ENCODE data around the gene LRRC75A.
"Not testable (repeated sequence)": the region's sequence is repeated elsewhere in the genome, so short reads cannot be mapped to it uniquely, and the experiment has no call there.

The LRRC75A gene

DNA sequence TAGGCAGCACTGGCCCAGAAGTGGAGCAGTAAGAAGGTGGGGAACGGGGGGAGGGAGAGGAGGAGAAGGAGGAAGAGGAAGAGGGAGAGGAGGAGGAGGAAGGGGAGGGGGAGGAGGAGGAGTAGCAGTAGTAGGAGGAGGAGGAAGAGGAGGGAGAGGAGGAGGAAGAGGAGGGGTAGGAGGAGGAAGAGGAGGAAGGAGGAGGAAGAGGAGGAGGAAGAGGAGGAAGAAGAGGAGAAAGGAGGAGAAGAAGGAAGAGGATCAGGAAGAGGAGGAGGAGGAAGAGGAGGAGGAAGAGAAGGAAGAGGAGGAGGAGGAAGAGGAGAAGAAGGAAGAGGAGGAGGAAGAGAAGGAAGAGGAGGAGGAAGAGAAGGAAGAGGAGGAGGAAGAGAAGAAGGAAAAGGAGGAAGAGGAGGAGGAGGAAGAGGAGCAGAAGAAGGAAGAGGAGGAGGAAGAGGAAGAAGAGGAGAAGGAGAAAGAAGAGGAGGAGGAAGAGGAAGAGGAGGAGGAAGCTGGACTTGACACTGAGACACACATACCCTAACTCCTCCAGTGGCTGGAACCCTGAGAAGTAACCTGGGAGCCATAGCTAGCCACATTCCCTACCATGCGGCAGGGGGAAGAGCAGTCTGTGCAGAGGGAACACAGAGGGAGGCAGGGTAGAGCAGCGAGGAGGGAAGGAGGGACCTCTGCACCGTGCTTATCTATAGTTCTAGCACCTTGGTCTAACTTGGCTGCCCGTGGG lies 35.8 kb downstream of the LRRC75A start:
- no peak for DNase-seq

- no peak for DNase-seq
Observed at GRCh38 chr17:16453493-16453851, 38.5 kb downstream of the LRRC75A start.

GRCh38 chr17:16452268-16452667 lies 39.7 kb downstream of the LRRC75A start:
- DNase-seq = not testable (repeated sequence)

- no peak for DNase-seq
Observed at GRCh38 chr17:16450028-16450427, 42.0 kb downstream of the LRRC75A start.

DNA sequence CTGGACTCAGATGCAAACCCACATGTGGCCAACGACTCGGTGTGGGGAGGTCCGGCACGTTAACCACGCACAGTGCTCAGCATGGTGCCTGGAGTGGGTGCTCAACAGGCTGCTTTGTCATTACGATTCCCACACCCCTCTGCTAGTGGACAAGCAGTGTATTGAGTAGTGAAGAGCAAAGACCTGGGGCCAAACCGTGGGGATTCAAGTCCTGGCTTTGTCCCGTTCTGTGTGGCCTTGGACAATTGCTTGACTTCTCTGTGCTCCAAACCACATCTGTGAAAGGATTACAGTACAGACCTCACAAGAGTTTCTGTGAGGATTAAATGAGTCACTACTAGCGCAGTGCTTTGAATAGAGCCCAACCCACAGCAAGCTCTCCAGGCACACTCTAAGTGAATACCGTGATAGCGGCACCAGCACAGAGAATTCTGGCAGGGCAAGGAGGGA lies 42.8 kb downstream of the LRRC75A start:
- no peak for DNase-seq

- no peak for DNase-seq
Observed at GRCh38 chr17:16448490-16448889, 43.5 kb downstream of the LRRC75A start.

DNA sequence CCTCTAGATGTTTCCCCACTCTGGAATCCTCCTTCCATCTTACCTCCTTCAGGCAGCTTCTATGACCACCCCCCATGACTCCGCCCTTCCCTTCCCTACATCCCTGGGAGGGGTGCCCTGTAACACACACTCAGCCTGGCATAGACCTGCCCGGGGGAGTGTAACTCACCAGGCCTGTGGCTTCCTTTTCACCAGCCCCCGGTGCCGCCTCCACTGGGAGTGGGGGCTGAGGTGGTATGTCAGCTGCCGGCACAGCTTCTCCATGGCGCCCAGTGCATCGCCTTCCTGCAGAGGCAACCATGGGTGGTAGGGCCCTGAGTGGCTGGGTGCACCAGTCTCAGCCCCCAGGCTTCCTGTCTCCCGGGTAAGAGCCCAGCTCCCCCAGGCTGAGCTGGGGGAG lies 44.3 kb downstream of the LRRC75A start:
- no peak for DNase-seq

- DNase-seq = no peak
Observed at GRCh38 chr17:16446338-16446983, 45.5 kb downstream of the LRRC75A start.

GRCh38 chr17:16444258-16444886 lies 47.6 kb downstream of the LRRC75A start:
- DNase-seq = peak in 1 of 51 donors; percentile 22

DNA sequence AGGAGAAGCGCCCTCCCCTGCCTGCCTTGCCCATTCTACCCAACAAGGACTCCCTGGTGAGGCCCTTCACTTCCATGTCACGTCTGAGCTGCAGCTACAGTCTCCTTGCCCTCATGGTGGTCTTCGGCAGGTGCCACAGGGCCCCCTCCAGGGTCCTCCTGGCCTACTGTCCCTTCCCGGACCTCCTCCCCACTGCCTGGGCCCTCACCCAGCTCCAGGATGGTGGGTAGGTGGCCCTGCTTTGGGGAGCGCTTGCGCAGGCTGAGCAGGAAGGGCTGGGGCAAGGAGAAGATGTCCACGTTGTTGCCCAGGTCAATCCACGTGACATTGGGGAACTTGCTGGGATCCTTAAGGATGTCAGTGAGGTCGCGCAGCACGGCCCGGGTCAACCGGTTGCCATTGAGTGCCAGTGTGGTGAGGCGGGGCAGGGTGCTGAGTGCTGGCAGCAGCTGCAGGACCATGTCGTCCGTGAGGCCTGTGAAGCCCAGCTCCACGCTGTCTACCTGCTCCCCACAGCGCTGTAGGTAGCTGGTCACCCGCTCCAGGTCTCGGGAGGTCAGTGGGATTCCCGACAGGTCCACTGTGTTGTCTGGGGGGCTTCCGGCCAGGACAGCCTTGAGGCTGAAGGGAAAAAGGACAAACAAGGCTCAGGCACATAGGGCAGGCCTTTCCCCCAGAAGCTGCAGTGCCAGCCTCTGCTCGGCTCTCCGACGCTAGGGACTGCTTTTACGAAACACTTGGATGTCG lies 48.3 kb downstream of the LRRC75A start:
- DNase-seq = no peak

DNA sequence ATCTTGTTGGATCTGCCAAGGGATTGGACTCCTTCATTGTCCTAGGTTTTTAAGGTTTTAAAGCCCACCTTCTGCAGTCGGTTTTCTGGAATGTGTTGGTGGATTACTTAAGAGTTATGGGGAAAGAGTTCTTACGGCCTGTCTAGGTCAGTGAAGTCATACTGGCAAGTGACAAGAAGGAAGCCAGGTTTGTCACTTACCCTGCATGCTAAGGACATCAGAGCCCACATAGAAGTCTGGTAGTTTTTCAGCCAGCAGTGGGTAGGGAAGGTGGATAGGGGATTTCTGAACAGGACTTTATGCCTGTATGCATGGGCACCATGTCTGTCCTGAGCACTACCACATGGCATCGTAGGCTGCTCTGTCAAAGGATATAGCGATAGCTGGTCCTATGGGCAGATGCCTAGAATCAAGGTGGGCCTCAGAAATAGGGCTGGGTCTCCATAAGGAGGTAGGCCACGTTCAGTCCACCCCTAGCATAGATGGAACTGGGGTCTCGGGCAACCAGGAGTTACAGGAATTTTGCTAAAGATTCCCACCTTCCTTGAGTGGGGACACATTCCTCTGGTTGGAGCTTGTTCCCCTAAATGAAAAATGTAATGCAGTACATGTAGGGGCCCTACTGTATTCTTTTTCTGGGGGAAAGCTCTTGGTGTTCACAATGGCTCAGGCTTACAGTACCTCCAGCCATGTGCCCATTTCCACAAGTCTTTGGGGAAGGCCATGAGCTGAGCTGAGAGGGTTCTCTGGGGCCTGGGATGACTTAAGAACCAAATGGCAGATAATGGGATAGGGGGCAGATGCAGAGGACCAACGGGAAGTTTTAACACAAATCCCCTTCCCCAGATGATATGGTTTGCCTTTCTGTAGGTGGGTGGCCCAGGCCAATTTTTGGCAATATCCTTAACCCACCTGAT lies 49.1 kb downstream of the LRRC75A start:
- DNase-seq = no peak

DNA sequence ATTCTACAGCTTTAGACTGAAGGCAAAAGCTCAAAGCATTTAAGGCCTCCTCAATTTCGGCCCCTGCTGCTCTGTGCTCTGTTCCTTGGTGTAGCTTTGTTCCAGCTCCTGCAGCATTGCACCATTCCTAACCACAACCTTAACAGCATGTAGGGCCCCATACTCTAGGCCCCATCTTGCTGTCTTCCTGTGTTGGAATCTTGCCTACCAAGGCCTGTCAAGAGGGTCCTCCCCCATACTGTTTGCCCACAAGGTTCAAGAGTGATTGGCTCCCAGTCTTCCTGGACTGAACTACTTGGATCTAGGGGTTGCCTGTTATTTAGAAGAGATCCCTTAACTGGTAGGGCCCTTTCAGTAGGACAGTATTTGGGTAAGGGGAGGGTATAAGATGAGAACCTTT lies 49.9 kb downstream of the LRRC75A start:
- no peak for DNase-seq

GRCh38 chr17:16440901-16441629 lies 50.9 kb downstream of the LRRC75A start:
- DNase-seq = no peak

DNA sequence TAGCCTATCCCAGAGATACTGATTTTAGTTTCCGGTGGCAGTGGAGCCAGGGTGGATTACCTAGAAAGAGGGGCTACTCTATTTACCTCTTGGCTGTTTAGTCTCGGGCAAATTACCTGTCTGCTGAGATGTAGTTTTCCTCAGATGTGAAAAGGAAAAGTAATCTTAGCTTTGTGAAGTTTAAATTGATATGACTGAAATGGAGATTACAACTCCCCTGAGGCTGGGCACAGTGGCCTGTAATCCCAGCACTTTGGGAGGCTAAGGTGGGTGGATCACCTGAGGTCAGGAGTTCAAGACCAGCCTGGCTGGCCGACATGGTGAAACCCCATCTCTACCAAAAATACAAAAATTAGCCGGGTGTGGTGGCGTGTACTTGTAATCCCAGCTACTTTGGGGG lies 51.6 kb downstream of the LRRC75A start:
- DNase-seq = not testable (repeated sequence)

GRCh38 chr17:16439811-16440351 lies 52.1 kb downstream of the LRRC75A start:
- DNase-seq = no peak

- DNase-seq = no peak
Observed at GRCh38 chr17:16439303-16439791, 52.6 kb downstream of the LRRC75A start.

DNA sequence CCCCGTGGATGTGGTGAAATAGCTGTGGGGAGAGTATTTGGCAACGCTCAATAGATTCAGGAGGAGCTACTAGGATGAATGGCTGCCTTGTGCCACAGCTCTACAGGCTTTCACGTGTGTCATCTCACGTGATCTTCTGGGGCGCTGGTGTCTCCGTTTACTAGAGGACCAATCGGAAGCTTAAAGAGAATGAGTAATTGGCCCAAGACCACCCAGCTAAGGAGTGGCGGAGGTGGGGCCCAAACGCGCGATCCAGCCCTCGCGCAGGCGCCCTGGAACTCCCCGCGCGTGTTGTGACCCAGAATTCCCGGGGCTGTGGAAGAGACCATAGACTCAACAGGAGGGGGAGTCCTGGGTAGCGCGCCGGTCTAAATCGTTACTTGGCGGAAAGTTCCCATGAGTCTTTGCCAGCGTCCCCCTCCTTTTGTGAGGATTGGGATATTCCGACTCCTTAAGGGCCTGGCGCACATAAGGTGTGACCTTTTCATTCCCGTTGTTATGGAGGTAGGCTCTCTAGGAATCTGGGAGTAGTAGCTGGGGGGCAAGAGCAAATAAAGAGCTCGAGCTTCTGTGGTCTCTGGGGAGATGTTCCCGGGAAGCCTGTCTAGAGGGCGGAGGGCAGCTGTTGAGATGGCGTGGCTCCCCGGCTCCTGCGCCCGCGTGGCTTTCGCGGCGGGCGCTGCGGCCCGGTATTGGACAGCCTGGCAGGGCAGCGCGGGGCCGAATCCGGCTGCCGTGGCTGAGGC lies 53.3 kb downstream of the LRRC75A start:
- DNase-seq = peak; percentile 81 to 100 (median 96)

- DNase-seq = no peak
Observed at GRCh38 chr17:16438173-16438556, 53.8 kb downstream of the LRRC75A start.

DNA sequence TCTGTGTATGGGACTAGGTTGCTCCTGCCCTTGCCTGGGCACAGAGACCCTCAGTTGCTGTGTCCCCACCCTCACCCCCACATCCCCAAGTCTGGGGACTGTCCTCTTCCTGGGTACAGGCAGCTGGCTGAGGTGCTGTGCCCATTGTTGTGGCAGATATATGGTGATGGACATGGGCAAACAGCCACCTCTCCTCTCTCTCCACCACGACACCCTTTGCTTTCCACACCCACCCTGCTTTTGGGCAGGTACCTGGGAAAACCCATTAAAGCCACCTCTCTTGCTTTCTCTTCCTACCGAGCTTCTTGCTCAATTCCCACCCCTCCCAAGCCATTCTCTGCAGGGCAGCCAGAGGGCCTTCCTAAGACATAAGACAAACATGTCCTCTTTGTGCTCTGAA lies 54.9 kb downstream of the LRRC75A start:
- no peak for DNase-seq
